ENCODE measurements around the gene SKP2. TPM values are rescaled to one million over a fixed set of nuclear protein-coding genes. Genes with fewer than 3 reads are reported as not detected.

The SKP2 gene
- total and polyA plus RNA-seq, 7 donors, result 1.3 to 6.6 (median 3.8) TPM

- ATAC-seq (no peak), DNase-seq (no peak)
- H3K36me3 ChIP-seq (ENCODE audit: insufficient read depth in 1 of 2, low read depth in 1 of 2), result peaks cover 8 to 90% of the 10 kb centered on the region in 2 donors
- no peak overlapping the region for H3K4me3 ChIP-seq
- H3K27ac ChIP-seq, result no peak overlapping the region
- no peaks in the 10 kb centered on the region for H3K27me3 ChIP-seq (ENCODE audit: insufficient read depth in 3 of 3, low read length in 2 of 3)
- intact Hi-C loops (cut with DNase I), result loop anchor here in 1 of 2 donors (5.0 to 10.0 kb wide), 2 partner anchors 50 to 132 kb away; no protein-coding TSS in a partner anchor
- 64 to 80% (median 71%) methylated on average over 5 of the region's 5 CpGs for WGBS, 3 donors
- no peaks in the 10 kb centered on the region for H3K9me3 ChIP-seq
- TF ChIP-seq, protein P1, sequence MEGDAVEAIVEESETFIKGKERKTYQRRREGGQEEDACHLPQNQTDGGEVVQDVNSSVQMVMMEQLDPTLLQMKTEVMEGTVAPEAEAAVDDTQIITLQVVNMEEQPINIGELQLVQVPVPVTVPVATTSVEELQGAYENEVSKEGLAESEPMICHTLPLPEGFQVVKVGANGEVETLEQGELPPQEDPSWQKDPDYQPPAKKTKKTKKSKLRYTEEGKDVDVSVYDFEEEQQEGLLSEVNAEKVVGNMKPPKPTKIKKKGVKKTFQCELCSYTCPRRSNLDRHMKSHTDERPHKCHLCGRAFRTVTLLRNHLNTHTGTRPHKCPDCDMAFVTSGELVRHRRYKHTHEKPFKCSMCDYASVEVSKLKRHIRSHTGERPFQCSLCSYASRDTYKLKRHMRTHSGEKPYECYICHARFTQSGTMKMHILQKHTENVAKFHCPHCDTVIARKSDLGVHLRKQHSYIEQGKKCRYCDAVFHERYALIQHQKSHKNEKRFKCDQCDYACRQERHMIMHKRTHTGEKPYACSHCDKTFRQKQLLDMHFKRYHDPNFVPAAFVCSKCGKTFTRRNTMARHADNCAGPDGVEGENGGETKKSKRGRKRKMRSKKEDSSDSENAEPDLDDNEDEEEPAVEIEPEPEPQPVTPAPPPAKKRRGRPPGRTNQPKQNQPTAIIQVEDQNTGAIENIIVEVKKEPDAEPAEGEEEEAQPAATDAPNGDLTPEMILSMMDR (IDR thresholded peaks at IDR 0.05), result no peak
- no peaks in the 10 kb centered on the region for H3K4me1 ChIP-seq
Measured at GRCh38 chr5:36175043-36175442, 23.1 kb downstream of the SKP2 start.

GRCh38 chr5:36177154-36177553 is 25.2 kb downstream of the SKP2 start:
- WGBS, 3 donors, result 85 to 90% (median 89%) methylated on average over 2 of the region's 2 CpGs
- DNase-seq, result no peak
- Histone ChIP-seq H3K9me3 (no peaks in the 10 kb centered on the region), H3K27ac (no peak overlapping the region), H3K27me3 (ENCODE audit: insufficient read depth in 3 of 3, low read length in 2 of 3) (no peaks in the 10 kb centered on the region), H3K36me3 (ENCODE audit: insufficient read depth in 1 of 2, low read depth in 1 of 2) (peaks cover 8 to 90% of the 10 kb centered on the region in 2 donors), H3K4me1 (no peaks in the 10 kb centered on the region), H3K4me3 (no peak overlapping the region)
- no peak for ATAC-seq
- TF ChIP-seq, protein P1 (IDR thresholded peaks at IDR 0.05), result no peak
- intact Hi-C loops (cut with DNase I), result loop anchor here in 1 of 2 donors (5.0 to 10.0 kb wide), 2 partner anchors 48 to 130 kb away; no protein-coding TSS in a partner anchor

DNA sequence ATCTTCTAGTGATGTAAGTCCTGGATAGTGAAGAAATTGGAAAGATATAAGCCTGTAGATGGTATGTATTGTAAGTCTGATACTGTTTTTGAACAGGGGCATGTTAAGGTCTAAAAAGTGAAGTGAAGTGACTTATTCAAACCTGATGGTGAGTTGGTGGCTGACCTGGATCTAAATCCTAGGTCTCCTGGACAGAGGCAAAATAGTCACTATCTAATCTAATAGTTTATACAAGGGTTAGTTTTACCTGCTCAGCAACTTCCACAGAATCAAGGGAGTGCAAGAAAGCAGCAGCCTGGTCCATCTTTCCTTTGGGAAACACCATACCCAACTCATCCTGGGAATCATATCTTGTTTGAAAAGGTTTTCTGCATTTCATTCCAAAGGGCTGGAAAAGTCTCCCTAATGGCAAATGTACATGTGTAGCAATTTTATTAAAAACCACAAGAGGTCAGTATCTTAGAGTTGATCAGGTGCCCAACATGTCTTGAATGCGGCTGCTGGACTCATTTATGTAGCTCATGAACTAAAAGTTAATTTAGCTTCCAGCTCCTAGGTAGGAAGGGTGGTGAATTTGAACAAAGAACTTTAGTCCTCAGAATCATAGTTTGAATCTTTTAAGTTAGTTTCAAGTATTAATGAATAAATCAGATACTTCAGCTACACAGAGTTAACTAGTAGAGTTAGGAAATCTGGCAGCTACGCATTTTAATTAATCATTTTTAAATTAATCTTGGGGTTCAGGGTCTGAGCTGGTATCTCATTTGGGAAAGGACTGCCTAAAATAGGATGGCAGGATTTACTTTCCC is 26.0 kb downstream of the SKP2 start:
- Histone ChIP-seq H3K4me3 (no peak overlapping the region), H3K27me3 (ENCODE audit: insufficient read depth in 3 of 3, low read length in 2 of 3) (no peaks in the 10 kb centered on the region), H3K9me3 (no peaks in the 10 kb centered on the region), H3K36me3 (ENCODE audit: insufficient read depth in 1 of 2, low read depth in 1 of 2) (peaks cover 8 to 90% of the 10 kb centered on the region in 2 donors), H3K4me1 (no peaks in the 10 kb centered on the region), H3K27ac (no peak overlapping the region)
- 50 to 54% (median 54%) methylated on average over 2 of the region's 2 CpGs for WGBS, 3 donors
- DNase-seq, result no peak
- TF ChIP-seq, protein P1 (IDR thresholded peaks at IDR 0.05), result peak; percentile 53
- intact Hi-C loops (cut with DNase I), result loop anchor here in 1 of 2 donors (5.0 to 10.0 kb wide), 2 partner anchors 47 to 129 kb away; no protein-coding TSS in a partner anchor
- ATAC-seq, result peak in 2 of 4 donors; percentile 50 to 79

DNA sequence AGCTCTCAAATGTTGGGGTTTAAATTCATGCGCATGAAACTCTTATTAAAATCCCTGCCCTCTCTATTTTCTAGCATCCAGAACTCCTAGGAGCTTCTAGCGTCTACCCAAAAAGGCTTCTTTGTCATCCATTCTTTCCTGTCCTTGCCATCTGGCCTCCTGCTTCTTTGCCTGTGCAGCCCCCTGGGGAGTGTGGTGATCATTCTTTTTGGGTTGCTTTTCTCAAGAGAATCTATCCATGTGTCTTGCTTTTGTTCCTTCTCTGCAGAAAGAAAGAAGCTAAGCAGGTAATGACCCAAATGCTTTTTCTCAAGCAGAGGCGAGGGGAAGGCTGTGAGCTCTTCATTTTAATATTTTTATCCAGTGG is 26.6 kb downstream of the SKP2 start:
- peaks cover 8 to 86% of the 10 kb centered on the region in 2 donors for H3K36me3 ChIP-seq (ENCODE audit: insufficient read depth in 1 of 2, low read depth in 1 of 2)
- H3K4me3 ChIP-seq, result no peak overlapping the region
- H3K27me3 ChIP-seq (ENCODE audit: insufficient read depth in 3 of 3, low read length in 2 of 3), result no peaks in the 10 kb centered on the region
- H3K4me1 ChIP-seq, result no peaks in the 10 kb centered on the region
- intact Hi-C loops (cut with DNase I), result loop anchor here in 1 of 2 donors (5.0 to 10.0 kb wide), 2 partner anchors 46 to 129 kb away; no protein-coding TSS in a partner anchor
- H3K27ac ChIP-seq, result no peak overlapping the region
- H3K9me3 ChIP-seq, result no peaks in the 10 kb centered on the region
- DNase-seq (no peak), ATAC-seq (no peak)
- TF ChIP-seq, protein P1 (IDR thresholded peaks at IDR 0.05), result no peak
- WGBS, 3 donors, result 87 to 93% (median 88%) methylated on average over 3 of the region's 3 CpGs

Measured in psoas muscle (tissue), 8 donors.